COLO668 (cell line): ENCODE results near the gene DCST1.
A peak's percentile ranks its signal among the peaks of the same experiment; 100 is the strongest.

ENCODE experiments used
- DNase-seq: peaks from one replicate; lab custom pipeline; 2025; ENCODE audit not compliant: unreplicated experiment; lab: John Stamatoyannopoulos, UW

The DCST1 gene

GRCh38 chr1:155012776-155013602 lies 20.6 kb upstream of the DCST1 start:
- no peak for DNase-seq

- no peak for DNase-seq
Measured at GRCh38 chr1:155013632-155014031, 20.0 kb upstream of the DCST1 start.

- DNase-seq, result no peak
Measured at GRCh38 chr1:155014709-155015508, 18.7 kb upstream of the DCST1 start.

DNA sequence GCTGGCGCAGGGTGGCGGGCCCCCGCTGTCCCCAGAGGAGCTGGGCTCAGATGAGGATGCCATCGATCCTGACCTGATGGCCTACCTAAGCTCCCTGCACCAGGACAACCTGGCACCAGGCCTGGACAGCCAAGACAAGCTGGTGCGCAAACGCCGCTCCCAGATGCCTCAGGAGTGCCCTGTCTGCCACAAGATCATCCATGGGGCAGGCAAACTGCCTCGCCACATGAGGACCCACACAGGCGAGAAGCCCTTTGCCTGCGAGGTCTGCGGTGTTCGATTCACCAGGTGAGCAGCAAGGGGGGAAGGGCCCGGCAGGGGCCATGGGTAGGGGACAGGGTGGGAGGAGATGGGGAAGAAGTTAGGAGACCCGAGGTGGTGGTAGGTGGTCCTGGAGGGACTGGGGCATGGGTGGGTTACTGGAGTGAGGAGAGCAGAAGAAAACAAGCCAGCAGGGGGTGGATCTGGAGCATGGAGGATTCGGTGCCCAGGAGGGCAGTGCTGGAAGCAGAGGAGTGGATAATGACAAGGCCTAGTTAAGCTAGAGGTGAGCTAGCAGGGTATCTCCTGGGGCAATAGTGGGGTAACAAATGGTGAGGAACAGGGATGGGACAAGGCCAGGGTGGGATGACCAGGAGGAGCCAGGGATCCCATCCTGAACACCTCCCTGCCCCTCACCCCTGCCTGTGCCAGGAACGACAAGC lies 17.9 kb upstream of the DCST1 start:
- DNase-seq, result no peak

- no peak for DNase-seq
Measured at GRCh38 chr1:155016231-155016831, 17.3 kb upstream of the DCST1 start.

DNA sequence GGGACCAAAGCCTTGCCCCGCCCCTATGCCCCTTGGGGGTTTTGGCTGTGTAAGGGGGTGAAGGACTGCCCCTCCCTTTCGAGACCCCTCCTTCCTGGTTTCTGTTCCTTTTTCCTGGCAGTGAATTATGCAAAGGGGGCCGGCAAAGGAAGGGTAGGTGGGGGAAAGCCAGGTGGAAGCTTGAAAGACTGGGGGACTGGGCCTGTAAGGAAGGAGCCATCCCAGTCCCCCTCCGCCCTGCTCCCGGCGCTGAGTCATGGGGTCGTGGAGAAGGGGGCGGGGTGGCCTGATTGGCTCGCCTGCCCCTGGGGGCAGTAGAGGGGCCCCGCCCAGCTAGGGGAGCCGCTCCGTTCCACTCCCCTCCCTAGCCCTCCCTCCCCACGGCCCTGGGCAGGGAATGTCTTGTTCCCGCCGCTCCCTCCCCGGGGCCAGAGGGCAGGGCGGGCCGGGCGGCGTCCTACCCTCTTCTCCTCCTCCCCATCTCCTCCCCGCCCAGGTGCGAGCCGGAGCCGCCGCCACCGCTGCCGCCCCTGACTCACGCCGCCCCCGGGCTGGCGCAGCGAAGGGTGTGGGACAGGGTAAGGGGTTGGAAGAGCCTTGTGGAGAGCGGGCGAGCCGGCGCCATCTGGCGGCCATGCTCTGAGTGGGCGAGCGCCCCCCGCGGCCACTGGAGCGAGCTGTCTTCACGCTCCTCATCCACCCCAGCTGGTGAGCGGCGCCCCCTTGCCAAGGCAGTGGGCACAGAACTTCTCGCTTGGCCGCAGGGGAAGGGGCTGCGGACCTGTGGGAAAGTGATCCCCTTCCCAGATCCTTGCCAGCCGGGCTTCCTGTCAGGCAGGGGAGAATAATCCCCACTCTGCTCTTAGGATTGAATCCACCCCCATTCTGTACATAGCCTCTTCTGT lies 16.3 kb upstream of the DCST1 start:
- DNase-seq, result peak; percentile 92

DNA sequence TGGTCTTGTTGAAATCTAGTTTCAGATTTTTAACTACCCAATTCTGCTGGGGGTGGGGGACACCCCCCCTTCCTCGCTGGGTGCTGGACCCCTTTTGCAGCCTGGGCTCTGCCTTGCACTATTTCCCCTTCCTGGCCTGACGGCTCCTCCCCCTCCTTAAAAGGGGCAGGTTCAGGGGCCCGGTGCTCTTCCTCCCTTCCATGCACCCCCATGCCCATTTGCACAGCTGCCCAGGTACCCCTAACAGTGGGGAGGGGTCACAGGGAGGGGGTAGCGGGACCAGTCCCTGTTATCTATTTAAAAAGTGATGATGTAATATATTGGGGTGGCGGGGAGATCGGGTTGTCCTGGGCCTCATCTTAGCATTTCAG lies 15.7 kb upstream of the DCST1 start:
- DNase-seq, result no peak

- DNase-seq, result no peak
Measured at GRCh38 chr1:155018617-155019348, 14.8 kb upstream of the DCST1 start.

DNA sequence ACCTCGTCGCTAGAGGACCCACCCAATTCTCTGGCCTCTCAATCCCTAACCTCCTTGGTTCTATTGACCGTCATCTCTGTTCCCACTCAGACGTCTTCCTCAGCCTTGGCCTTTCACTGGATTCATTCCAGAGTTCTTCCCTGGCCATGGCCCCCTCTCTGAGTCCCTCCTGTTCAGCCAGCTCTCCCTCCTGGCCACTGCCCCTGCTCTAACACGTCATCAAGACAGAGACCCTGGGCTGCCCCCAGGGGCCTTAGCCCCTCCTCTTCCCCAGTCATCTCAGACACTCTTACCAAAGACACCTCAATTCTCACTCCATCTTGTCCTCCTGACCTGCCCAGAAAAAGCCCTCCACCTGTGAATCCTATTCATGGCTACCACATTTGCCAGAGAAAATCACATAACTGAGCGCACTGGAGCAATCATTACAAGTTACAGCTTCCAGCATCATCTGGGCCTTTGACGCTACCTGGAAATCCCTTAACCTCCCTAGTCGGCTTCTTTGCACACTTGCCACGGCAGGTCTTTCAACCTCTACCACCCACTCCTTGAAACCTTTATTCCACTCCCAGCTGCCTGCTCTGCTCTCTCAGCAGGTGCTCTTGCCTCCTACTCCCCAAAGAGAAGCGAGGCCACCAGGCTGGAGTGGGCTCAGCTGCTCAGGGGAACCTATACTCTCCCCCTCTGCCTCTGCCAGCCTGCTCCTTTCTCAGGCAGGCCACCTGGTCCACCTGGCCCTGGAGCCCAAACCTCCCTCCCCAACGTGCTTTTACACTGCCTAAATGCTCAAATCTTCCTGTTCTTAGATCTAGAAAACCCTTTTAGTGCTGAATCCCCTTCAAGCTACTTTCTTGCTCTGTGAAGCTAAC lies 14.0 kb upstream of the DCST1 start:
- peak; percentile 30 for DNase-seq

- DNase-seq, result no peak
Measured at GRCh38 chr1:155022136-155022926, 11.3 kb upstream of the DCST1 start.

- peak; percentile 43 for DNase-seq
Measured at GRCh38 chr1:155022927-155023236, 10.7 kb upstream of the DCST1 start.

DNA sequence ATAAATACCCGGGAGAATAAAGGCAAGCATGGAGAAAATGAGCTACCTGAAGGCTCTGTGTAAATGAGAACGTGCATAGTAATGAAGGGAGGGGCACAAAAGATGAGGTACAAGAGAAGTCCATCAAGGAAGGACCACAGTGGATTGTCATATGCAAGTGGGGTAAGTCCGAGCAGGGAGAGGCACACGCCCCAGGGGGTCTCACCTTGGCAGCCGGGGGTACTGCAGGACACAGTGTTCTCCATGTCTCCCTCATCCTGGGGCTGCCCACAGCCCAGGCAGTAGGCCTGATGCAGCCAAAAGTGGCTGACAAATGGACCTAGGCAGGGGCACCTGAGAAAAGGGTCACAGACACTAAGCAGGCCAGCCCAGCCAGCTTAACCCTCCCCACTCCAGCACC lies 10.0 kb upstream of the DCST1 start:
- DNase-seq, result no peak

DNA sequence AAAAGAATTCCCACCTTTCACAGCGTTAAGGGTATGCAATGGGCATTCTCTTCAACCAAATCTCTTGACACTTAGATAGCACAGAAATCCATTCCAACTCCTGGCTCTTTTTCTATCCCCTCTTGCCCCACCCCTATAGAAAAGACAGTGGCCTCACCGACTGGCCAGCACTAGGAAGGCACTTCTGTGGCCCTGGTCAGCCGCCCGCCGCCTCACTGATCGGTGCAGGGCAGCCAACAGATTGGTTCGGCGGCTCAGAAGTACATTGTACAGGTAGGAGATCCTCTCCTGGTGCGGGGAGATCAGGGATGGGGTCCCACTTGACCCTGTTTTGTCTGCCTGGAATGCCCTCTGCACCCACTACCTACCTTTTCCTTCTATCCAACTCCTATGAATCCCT lies 9.3 kb upstream of the DCST1 start:
- no peak for DNase-seq

DNA sequence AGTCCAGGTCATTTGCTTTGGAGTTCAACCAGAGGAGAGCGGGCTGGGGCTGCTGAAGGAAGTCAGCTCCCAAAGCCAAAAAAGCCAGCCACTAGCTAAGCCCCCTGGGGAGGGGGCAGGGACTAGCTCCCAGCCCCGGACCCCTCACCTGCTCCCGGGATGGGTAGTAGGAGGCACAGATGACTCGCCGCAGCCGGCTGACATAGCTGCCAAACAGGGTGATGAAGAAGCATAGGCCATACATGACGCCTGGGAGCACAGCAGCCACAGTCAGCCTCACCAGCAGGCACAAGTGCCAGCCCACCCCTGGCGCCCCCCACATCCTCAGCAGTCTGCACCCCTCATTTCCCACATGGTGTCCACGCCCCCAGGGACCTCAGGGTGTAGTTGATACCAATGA lies 7.5 kb upstream of the DCST1 start:
- no peak for DNase-seq

GRCh38 chr1:155026588-155026987 lies 7.0 kb upstream of the DCST1 start:
- DNase-seq, result no peak

GRCh38 chr1:155029513-155030242 lies 3.9 kb upstream of the DCST1 start:
- no peak for DNase-seq

DNA sequence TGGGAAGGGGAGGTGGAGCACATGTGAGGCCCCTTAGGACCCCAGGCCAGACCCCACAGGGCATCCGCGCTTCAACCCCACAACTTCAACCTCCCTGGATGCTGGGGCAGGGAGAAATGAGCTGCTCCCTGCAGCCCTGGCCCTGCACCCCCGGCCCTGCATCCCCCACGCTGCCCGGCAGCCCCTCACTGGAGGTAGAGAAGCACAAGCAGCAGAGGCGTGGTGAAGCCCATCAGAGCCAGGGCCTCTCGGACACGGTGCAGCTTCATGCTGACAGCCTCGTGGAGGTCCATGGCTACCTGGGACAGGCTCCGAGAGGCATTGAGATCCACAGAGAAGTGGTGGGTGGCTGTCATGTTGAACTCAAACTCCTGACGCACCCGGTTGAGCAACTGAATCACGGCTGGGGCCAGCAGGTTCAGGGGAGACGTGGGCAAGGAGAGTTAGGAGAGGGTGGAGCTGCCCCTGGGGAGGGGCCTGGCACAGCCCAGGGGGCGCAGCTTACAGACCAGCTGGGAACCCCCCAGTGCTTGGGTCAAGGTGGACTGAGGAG lies 3.3 kb upstream of the DCST1 start:
- DNase-seq, result no peak
